ENCODE results near the gene S100A1.

Gene S100A1

DNA sequence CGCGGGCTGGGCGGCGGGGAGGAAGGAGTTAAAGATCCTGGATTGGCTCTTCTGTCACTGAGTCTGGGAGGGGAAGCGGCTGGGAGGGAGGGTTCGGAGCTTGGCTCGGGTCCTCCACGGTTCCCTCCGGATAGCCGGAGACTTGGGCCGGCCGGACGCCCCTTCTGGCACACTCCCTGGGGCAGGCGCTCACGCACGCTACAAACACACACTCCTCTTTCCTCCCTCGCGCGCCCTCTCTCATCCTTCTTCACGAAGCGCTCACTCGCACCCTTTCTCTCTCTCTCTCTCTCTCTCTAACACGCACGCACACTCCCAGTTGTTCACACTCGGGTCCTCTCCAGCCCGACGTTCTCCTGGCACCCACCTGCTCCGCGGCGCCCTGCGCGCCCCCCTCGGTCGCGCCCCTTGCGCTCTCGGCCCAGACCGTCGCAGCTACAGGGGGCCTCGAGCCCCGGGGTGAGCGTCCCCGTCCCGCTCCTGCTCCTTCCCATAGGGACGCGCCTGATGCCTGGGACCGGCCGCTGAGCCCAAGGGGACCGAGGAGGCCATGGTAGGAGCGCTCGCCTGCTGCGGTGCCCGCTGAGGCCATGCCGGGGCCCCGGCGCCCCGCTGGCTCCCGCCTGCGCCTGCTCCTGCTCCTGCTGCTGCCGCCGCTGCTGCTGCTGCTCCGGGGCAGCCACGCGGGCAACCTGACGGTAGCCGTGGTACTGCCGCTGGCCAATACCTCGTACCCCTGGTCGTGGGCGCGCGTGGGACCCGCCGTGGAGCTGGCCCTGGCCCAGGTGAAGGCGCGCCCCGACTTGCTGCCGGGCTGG, 50.5 kb downstream of the S100A1 start, which contains the start of gene NPR1:
Gene NPR1 (plus strand): TSS at position 170 of the 818 bp plus-strand sequence. CDS start 421 bp downstream, at position 591.
- no peak for TF ChIP-seq SP1 (IDR thresholded peaks at IDR 0.05)
- TF ChIP-seq BHLHE40 (IDR thresholded peaks at IDR 0.05; ENCODE audit: borderline replicate concordance): no peak
- peak; percentile 57; the same call in 1 of the 2 replicates for TF ChIP-seq L3MBTL2 (conservative IDR thresholded peaks at IDR 0.05)
- POLR2A ChIA-PET: interaction anchor here (0.8 to 1.2 kb wide), 2 partner anchors 105 to 312 kb away, joined by 3 to 6 read pairs; no protein-coding TSS in a partner anchor
- DNase-seq (ENCODE audit: extremely low spot score): no peak
- CTCF ChIA-PET: interaction anchor here (1.1 to 1.9 kb wide), 3 partner anchors 70 to 308 kb away, joined by 3 to 12 read pairs (median 4); partner anchors contain the start of gene RAB13

GRCh38 chr1:153679337-153680119, 51.3 kb downstream of the S100A1 start:
- TF ChIP-seq FOXM1 (IDR thresholded peaks at IDR 0.05; ENCODE audit: borderline replicate concordance): no peak
- no peak for TF ChIP-seq SUZ12 (IDR thresholded peaks at IDR 0.05)
- no peak for TF ChIP-seq FOXK2 (IDR thresholded peaks at IDR 0.05)
- no peak for TF ChIP-seq LEF1 (IDR thresholded peaks at IDR 0.05; ENCODE audit: borderline replicate concordance)
- TF ChIP-seq CTBP1 (IDR thresholded peaks at IDR 0.05; ENCODE audit: borderline replicate concordance): no peak
- no peak for TF ChIP-seq L3MBTL2 (conservative IDR thresholded peaks at IDR 0.05)
- TF ChIP-seq PKNOX1 (IDR thresholded peaks at IDR 0.05): no peak
- no peak for TF ChIP-seq NFRKB (IDR thresholded peaks at IDR 0.05)
- no peak for TF ChIP-seq BHLHE40 (IDR thresholded peaks at IDR 0.05; ENCODE audit: borderline replicate concordance)
- TF ChIP-seq ELF4 (IDR thresholded peaks at IDR 0.05): no peak
- ChIA-PET POLR2A (no interaction called here), CTCF (no interaction called here)
- no peak for DNase-seq (ENCODE audit: extremely low spot score)

DNA sequence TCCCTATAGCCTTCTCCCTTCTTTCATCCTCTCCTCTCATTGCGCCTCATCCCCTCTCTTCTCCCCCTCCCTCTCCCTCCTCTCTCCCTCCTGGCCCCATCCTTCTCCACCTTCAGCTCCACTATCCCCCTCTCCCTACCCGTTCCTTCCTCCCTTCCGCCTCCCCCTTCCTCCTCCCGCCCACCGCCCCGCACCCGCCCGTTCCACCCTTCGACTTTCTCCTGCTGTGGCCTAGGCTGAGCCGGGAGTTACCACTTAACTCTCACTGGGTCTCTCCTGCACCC, 51.8 kb downstream of the S100A1 start:
- POLR2A ChIA-PET: no interaction called here
- no peak for TF ChIP-seq HDGF (IDR thresholded peaks at IDR 0.05; ENCODE audit: borderline replicate concordance)
- TF ChIP-seq FOXA1 (IDR thresholded peaks at IDR 0.05): no peak
- TF ChIP-seq SUZ12 (IDR thresholded peaks at IDR 0.05): no peak
- TF ChIP-seq FOXM1 (IDR thresholded peaks at IDR 0.05; ENCODE audit: borderline replicate concordance): no peak
- TF ChIP-seq LEF1 (IDR thresholded peaks at IDR 0.05; ENCODE audit: borderline replicate concordance): no peak
- TF ChIP-seq ELF4 (IDR thresholded peaks at IDR 0.05): no peak
- no peak for TF ChIP-seq CTBP1 (IDR thresholded peaks at IDR 0.05; ENCODE audit: borderline replicate concordance)
- TF ChIP-seq TARDBP (IDR thresholded peaks at IDR 0.05): no peak
- TF ChIP-seq BHLHE40 (IDR thresholded peaks at IDR 0.05; ENCODE audit: borderline replicate concordance): no peak
- TF ChIP-seq FOXK2 (IDR thresholded peaks at IDR 0.05): no peak
- TF ChIP-seq NFRKB (IDR thresholded peaks at IDR 0.05): no peak
- TF ChIP-seq SP1 (IDR thresholded peaks at IDR 0.05): no peak
- TF ChIP-seq ZNF384 (IDR thresholded peaks at IDR 0.05): no peak
- TF ChIP-seq PKNOX1 (IDR thresholded peaks at IDR 0.05): no peak
- TF ChIP-seq L3MBTL2 (conservative IDR thresholded peaks at IDR 0.05): no peak
- no peak for TF ChIP-seq ARNT (IDR thresholded peaks at IDR 0.05)
- DNase-seq (ENCODE audit: extremely low spot score): no peak
- CTCF ChIA-PET: no interaction called here

All from HEK293T (cell line).